NAMALWA (cell line): Measurements from ENCODE around the gene OR4A15.

Experiments
- DNase-seq: peaks from one replicate; pipeline ENCODE4 v3.0.0-alpha.2; 2015; ENCODE audit warnings: low spot score

Gene OR4A15

GRCh38 chr11:55367674-55368073, at the start of gene OR4A15:
Gene OR4A15, plus strand, starts transcription at chr11:55367974. Its CDS starts 0 bp downstream, at chr11:55367974.
- no peak for DNase-seq

- DNase-seq, result no peak
These were observed 43.3 kb upstream of the OR4A15 start for GRCh38 chr11:55324500-55324899.

GRCh38 chr11:55342901-55343300, 24.9 kb upstream of the OR4A15 start, which contains the start of gene OR4A16:
Gene OR4A16, plus strand, starts transcription at chr11:55343201. Its CDS starts 0 bp downstream, at chr11:55343201.
- no peak for DNase-seq

GRCh38 chr11:55345306-55345705, 22.5 kb upstream of the OR4A15 start:
- no peak for DNase-seq

DNA sequence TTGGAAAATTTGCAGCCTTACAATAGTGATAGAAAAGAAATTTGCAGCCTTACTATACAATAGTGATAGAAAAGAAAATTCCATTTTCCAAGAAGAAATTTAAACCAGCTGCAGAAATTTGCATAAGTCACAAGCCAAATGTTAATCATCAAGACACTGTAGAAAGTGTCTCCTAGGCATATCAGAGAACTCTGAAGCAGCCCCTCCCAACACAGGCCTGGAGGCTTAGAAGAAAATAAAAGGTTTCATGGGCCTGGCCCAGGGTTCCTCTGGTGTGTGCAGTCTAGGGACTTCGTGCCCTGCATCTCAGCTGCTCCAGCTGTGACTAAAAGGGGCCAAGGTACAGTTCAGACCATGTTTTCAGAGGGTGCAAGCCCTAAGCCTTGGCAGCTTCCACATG, 18.7 kb upstream of the OR4A15 start:
- no peak for DNase-seq

- peak; percentile 51 for DNase-seq
These were observed 10.1 kb upstream of the OR4A15 start for GRCh38 chr11:55357560-55358184.

- DNase-seq, result no peak
These were observed 33.2 kb downstream of the OR4A15 start for GRCh38 chr11:55401011-55401410.
